HepG2 (cell line): Measurements from ENCODE around the gene TNFSF15. TPM values are rescaled to one million over a fixed set of nuclear protein-coding genes. Genes with fewer than 3 reads are reported as not detected.

Source experiments
- FOXA1 ChIP-seq, 2 experiments: fragments of 450-650 bp in 1 of 2; sonication (generic) in 1 of 2; formaldehyde crosslinking in 1 of 2; IDR thresholded peaks; 2 replicates each; pipeline versions ENCODE4 v1.4.0 to v1.6.1; 2016 to 2020; ENCODE audit warnings: missing genetic modification reagents in 1 of 2
- KLF12 ChIP-seq: sonication (generic); formaldehyde crosslinking; IDR thresholded peaks from 2 replicates; pipeline ENCODE4 v1.4.0; 2020; ENCODE audit warnings: missing genetic modification reagents, borderline replicate concordance
- LCORL ChIP-seq, 2 experiments: fragments of 450-650 bp in 1 of 2; sonication (generic) in 1 of 2; formaldehyde crosslinking in 1 of 2; IDR thresholded peaks; 2 replicates each; pipeline versions ENCODE4 v1.5.0 to v1.6.1; 2017 to 2020; ENCODE audit warnings: antibody characterized with exemption in 1 of 2, missing genetic modification reagents in 1 of 2
- MAFG ChIP-seq: sonication (generic); formaldehyde crosslinking; IDR thresholded peaks from 2 replicates; pipeline ENCODE4 v1.5.1; 2020; ENCODE audit warnings: mild to moderate bottlenecking, missing genetic modification reagents
- MLXIP ChIP-seq: sonication (generic); formaldehyde crosslinking; IDR thresholded peaks from 2 replicates; pipeline ENCODE4 v1.9.0; 2021; ENCODE audit warnings: missing genetic modification reagents, borderline replicate concordance
- TFDP2 ChIP-seq: sonication (generic); formaldehyde crosslinking; IDR thresholded peaks from 2 replicates; pipeline ENCODE4 v1.4.0; 2020; ENCODE audit warnings: missing genetic modification reagents
- ZBTB40 ChIP-seq, 2 experiments: fragments of 450-650 bp in 1 of 2; sonication (generic) in 1 of 2; formaldehyde crosslinking in 1 of 2; IDR thresholded peaks; 2 replicates each; pipeline versions ENCODE4 v1.6.1 to v1.8.0; 2016 to 2022; ENCODE audit warnings: antibody characterized with exemption in 1 of 2, mild to moderate bottlenecking in 1 of 2, missing genetic modification reagents in 1 of 2
- ZBTB44 ChIP-seq: sonication (generic); formaldehyde crosslinking; IDR thresholded peaks from 2 replicates; pipeline ENCODE4 v1.4.0; 2020; ENCODE audit warnings: missing genetic modification reagents
- ZFP62 ChIP-seq: sonication (generic); formaldehyde crosslinking; IDR thresholded peaks from 2 replicates; pipeline ENCODE4 v1.4.0; 2020; ENCODE audit warnings: missing genetic modification reagents
- ZNF317 ChIP-seq: sonication (generic); formaldehyde crosslinking; IDR thresholded peaks from 2 replicates; pipeline ENCODE4 v1.5.0; 2020; ENCODE audit warnings: mild to moderate bottlenecking, missing genetic modification reagents
- ZNF770 ChIP-seq: sonication (generic); formaldehyde crosslinking; IDR thresholded peaks from 2 replicates; pipeline ENCODE4 v1.5.0; 2020; ENCODE audit warnings: mild to moderate bottlenecking, missing genetic modification reagents
- polyA plus RNA-seq, 8 experiments: library from polyadenylated mRNA; depleted of rRNA in 3 of 8; stranded (reverse) in 7 of 8; unstranded in 1 of 8; fragments of >200 nt; fragmentation: Illumina TruSeq in 4 of 8; extraction: Trizol in 4 of 8; gene quantifications; 2 replicates each; pipeline versions ENCODE4 v1.2.1 to v1.2.3, GENCODE V29; 2011 to 2016; ENCODE audit warnings: low read depth in 4 of 8, missing spikeins in 1 of 8, mixed read lengths in 1 of 8; ENCODE audit not compliant: insufficient read depth in 1 of 8
- total RNA-seq, 5 experiments: library from RNA; depleted of rRNA; stranded (reverse); fragments of >200 nt; fragmentation: Illumina TruSeq; extraction: Trizol; gene quantifications; 2 replicates each; pipeline ENCODE4 v1.2.3, GENCODE V29; 2016; ENCODE audit warnings: low read depth in 1 of 5

The TNFSF15 gene
- total and polyA plus RNA-seq, 2 of the 13 experiments (the other 11 are each of a cell fraction or from before 2014, with no cell fraction given), result 0.02 to 0.03 TPM

GRCh38 chr9:114804505-114804904, 1.3 kb downstream of the TNFSF15 start (continued):
- no peak for TF ChIP-seq ZNF770 (CRISPR knock-in tag)
- TF ChIP-seq TFDP2 (CRISPR knock-in tag), result no peak
- TF ChIP-seq ZBTB44 (CRISPR knock-in tag), result no peak
- no peak for TF ChIP-seq LCORL (IDR thresholded peaks at IDR 0.05)
- TF ChIP-seq LCORL (CRISPR knock-in tag; IDR thresholded peaks at IDR 0.05), result no peak
- no peak for TF ChIP-seq ZNF317 (CRISPR knock-in tag)
- no peak for TF ChIP-seq FOXA1 (IDR thresholded peaks at IDR 0.05)
- TF ChIP-seq FOXA1 (CRISPR knock-in tag; IDR thresholded peaks at IDR 0.05), result no peak
- no peak for TF ChIP-seq MLXIP (CRISPR knock-in tag)
- TF ChIP-seq ZBTB40 (IDR thresholded peaks at IDR 0.05), result no peak
- no peak for TF ChIP-seq ZBTB40 (CRISPR knock-in tag; IDR thresholded peaks at IDR 0.05)
- TF ChIP-seq ZFP62, result no peak
- TF ChIP-seq KLF12 (CRISPR knock-in tag), result no peak
- no peak for TF ChIP-seq MAFG (CRISPR knock-in tag)
